Raji (cell line): ENCODE measurements around the gene VAV2.

Experiments
- POLR2A ChIP-seq: IDR thresholded peaks from 2 replicates; pipeline ENCODE4 v1.6.1; 2011; ENCODE audit warnings: low read depth, low read length, control low read depth; ENCODE audit not compliant: insufficient read depth

The VAV2 gene

GRCh38 chr9:133935328-133936005 lies 56.7 kb downstream of the VAV2 start:
- TF ChIP-seq POLR2A: no peak

DNA sequence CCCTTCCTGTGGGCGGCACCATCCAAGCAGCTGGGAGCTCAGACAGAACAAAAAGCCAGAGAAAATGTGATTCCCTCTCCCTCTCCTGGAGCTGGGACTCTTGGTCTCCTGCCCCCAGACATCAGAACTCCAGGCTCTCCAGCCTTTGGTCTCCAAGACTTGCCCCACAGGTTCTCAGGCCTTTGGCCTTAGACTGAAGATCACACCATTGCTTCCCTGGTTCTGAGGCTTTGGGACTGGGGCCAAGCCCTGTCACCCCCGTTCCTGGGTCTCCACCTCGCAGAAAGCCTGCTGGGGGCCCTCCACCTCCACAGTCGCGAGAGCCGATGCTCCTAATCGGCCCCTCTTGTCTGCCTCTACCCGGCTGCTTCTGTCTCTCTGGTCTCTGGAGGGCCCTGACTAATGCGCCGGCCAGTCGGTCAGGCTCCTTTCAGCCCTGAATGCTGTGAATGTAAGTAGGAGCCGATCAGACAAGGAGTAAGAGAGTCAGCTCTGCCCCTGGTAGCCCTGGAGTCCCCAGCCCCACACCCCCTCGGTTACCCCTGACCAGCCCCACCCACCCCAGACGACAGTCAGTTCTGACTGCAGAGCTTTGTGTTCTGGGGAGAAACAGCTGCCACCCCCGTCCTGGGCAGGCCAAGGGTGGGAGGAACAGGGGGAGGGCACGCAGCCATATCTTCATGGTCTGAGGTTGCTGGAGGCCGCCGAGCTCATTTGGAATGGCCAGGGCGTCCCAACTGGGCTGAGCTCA lies 57.5 kb downstream of the VAV2 start:
- no peak for TF ChIP-seq POLR2A

DNA sequence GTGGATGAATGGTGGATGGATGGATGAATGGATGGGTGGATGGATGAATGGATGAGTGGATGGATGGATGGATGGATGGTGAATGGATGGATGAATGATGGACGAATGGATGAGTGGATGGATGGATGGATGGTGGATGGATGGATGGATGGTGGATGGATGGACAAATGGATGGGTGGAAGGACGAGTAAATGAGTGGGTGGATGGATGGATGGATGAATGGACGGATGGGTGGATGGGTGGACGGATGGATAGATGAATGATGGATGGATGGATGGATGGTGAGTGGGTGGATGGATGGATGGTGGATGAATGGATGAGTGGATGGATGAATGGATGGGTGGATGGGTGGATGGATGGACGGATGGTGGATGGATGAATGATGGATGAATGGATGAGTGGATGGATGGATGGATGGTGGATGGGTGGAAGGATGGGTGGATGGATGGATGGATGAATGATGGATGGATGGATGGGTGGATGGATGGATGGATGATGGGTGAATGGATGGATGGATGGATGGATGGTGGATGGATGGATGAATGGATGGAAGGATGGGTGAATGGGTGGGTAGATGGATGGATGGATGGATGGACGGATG lies 58.6 kb downstream of the VAV2 start:
- no peak for TF ChIP-seq POLR2A

- no peak for TF ChIP-seq POLR2A
Observed at GRCh38 chr9:133932633-133933032, 59.5 kb downstream of the VAV2 start.

DNA sequence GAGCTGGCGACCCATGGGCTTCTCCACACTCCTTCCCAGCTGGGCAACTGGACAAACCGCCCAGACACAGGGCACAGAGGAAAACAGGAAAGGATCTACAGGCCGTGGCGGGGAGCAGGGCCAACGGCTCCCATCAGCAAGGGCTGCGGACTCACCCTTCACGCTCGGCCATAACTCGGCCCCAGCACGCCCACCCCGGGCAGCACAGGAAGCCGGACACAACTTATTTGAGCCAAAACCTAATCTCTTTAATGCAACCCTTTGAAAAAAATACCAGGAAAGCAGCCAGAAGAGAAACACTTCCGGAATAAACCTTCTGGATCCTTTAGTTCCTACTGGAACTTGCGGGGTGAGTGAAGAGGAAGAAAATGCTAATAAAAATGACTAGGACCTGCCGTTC lies 59.9 kb downstream of the VAV2 start:
- TF ChIP-seq POLR2A: no peak

- TF ChIP-seq POLR2A: no peak
Observed at GRCh38 chr9:133930682-133931485, 61.2 kb downstream of the VAV2 start.

GRCh38 chr9:133930046-133930681 lies 62.0 kb downstream of the VAV2 start:
- no peak for TF ChIP-seq POLR2A

GRCh38 chr9:133929599-133929998 lies 62.5 kb downstream of the VAV2 start:
- TF ChIP-seq POLR2A: no peak

GRCh38 chr9:133928248-133928764 lies 63.8 kb downstream of the VAV2 start:
- TF ChIP-seq POLR2A: no peak

GRCh38 chr9:133927041-133927440 lies 65.1 kb downstream of the VAV2 start:
- no peak for TF ChIP-seq POLR2A

GRCh38 chr9:133926165-133926856 lies 65.8 kb downstream of the VAV2 start:
- TF ChIP-seq POLR2A: no peak

GRCh38 chr9:133924453-133924852 lies 67.7 kb downstream of the VAV2 start:
- TF ChIP-seq POLR2A: no peak

DNA sequence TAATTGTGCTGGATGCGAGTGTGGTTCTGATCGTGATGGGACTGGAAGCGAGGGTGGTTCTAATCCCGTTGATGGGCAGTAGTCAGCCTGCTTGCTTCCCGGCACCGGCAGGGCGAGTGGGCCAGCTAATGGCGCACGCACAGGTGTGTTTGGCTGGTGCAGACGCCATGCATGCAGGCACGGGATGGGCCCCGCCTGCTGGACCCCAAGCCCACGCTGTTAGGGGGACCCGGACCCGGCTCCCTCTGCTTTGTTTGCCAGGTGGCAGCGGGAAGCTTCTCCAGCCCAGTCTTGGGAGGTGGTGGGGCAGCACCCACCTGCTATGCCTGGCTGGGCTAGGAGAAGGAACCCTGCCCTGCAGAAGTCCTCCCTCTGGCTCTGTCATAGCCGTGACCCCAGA lies 70.3 kb downstream of the VAV2 start:
- TF ChIP-seq POLR2A: no peak

DNA sequence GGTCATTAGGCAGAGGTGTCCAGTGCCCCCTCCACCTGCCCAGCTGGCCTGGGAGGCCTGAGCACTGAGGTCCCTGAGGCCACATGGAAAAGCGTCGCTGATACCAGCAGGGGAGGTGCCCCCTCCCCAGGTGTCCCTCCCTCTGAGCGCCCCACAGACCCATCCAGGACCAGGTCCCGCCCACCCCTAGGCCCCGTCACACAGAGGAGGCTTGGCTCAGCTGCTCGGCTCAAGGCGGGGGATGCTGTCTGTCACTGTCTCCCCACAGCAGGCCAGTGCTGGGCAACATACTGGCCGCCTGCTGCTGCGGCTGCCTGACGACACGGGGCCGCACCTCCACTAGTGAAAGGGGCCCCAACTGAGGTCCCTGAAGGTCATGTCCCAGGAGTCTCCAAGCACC lies 71.7 kb downstream of the VAV2 start:
- no peak for TF ChIP-seq POLR2A
